Activated CD4-positive, alpha-beta T cell treated with anti-CD3 and anti-CD28 coated beads for 4 hours (primary cell): Measurements from ENCODE around the gene PLVAP.
A peak's percentile ranks its signal among the peaks of the same experiment; 100 is the strongest.

Experiments
- DNase-seq, 2 donors: peaks; one replicate each; pipeline ENCODE4 v3.0.0-alpha.2; 2020

The PLVAP gene

DNA sequence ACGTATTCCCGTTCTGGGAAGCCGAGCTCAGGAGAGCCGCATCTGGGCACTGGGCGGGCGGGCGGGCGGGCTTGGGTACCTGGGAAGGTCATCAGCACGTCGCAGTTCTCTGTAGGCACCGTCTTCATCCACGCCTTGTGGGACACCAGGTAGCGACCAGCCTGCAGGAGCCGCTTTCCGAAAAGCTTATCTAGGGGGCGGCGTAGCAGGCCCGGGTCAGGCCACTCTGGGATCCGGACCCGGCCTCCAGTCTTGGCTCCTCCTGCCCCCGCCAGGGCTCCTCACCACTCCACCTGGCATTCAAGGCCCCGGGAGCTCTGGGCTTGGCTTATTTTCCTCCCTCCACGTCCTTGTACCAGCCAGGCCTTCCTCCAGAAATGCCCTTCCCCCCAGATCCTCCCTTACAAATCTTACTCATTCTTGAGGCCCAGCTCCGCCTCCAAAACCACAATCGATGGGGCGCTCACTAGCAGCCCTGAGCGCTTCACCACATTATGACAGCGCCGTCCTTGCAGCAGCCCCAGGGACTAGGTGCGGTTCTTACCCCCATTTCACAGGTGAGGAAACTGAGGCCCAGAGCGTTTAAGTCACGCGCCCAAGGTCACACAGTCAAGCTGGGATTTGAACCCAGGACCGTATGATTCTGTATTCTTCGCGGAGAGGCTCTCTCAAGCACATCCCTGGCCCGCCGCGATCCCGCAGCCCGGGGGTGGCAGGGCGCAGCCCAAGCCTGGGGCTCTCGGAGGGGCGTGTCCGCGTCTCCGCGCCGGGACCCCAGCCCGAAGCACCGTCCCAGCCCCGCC lies 43.3 kb downstream of the PLVAP start:
- peak; percentile 75 to 78 for DNase-seq

DNA sequence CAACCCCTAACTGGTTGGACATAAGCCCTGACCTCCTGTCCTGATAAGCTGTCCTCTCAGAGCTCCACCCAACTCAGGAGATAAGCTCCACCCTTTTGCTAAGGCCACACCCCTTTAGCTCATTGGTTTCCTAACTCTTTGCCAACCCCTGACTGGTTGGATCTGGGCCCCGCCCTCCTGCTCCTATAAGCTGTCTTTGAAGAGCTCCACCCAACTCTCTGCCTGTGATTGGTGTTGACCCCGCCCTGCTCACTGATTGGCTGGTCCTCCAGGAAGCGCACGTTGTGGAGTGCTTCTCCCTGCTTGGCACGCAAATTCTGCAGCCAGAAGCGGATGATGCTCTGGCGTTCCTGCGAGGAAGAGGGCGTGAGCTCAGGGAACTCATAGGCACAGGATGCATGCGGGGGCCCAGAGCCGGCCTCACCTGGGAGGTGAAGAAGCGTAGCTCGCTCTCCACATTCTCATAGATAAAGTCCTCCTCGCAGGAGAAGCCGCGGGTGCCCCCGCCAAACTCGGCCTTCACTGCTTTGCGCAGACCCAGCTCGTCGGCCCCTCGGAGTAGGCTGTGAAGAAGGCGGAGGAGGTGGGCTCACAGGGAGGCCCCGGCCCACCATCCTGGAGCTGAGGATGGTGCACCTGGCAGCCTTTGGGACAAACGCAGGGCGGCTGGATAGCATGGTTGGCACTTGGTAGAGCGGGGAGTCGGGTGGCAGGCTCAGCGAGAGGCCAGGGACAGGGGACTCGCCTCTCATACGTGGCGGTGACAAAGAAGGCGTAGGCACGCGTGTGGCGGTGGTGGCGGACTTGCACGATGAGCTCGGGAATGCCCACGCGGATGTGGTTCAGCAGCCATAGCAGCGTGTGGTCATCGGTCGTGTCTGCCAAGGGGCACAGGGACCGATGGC lies 44.2 kb downstream of the PLVAP start:
- no peak for DNase-seq

DNA sequence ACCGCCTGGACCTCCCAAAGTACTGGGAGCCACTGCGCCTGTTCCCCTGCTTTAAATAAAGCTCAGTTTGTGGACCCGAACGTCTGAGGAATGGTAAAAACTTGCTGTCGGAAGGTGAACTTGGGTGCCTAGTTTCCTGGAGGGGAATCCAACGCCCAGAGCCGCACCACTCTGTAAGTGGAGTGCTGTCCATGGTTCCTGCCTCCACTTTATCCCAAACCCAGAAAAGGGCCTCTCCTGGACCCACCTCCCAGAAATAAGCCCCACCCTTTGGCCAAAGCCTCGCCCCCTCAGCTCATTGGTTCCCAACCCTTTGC lies 44.8 kb downstream of the PLVAP start:
- no peak for DNase-seq

DNA sequence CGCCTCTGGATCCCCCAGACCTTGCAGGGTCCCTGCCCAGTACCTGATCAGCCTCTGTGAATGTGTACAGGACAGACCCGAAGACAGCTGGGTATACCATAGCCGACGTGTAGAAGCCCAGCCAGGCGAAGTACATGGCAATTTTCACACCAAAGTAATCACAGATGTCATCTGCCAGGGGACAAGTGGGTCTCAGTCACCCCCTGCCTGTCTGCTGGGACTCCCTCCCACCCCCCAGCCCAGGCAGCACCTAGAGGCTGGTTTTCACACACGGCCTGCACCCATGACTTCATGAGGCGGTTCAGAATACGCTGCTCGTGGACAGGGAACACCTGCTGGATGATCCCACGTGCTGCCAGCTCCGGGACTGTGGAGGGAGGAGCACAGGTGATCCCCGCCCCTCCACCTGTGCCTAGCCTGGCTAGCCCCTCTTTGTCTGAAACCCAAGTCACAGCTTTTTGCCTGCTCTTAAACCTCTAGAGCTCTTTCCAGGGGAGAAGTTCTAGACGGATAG lies 46.0 kb downstream of the PLVAP start:
- no peak for DNase-seq

DNA sequence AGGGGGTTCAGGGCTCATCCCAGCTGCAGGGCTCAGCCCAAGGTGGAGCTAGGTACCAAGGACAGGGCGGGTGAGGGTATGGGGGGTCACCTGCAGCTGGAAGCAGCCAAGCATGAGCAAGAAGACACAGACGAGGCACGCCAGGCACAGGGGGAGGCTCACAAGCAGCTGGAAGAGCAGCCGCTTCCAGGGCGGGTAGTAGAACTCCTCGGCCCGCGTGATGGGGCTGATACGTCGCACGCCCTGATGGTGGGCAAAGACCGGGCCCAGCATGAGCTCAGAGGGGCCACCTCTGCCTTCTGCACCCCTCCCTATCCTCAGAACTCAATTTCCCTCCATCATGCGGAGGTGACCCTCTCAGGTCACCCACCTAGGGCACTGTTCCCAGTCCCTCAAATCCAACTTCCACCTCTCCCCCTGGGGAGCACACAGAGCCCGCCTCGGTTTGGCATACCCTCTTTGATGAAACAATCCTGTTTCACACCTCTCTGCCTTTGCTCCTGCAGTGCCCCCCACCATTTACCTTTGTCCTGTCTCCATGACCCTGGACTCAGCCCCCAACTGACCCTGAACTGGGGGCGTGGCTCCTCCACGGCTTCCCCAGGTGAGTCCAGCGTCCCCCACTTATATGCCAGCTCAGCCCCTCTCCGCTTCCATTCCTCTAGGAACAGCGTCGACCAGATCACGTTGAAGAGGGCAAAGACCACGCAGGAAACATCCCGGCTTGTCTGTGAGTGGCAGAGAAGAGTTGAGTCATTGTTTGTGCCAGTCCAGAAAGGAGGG lies 46.7 kb downstream of the PLVAP start:
- DNase-seq: no peak

DNA sequence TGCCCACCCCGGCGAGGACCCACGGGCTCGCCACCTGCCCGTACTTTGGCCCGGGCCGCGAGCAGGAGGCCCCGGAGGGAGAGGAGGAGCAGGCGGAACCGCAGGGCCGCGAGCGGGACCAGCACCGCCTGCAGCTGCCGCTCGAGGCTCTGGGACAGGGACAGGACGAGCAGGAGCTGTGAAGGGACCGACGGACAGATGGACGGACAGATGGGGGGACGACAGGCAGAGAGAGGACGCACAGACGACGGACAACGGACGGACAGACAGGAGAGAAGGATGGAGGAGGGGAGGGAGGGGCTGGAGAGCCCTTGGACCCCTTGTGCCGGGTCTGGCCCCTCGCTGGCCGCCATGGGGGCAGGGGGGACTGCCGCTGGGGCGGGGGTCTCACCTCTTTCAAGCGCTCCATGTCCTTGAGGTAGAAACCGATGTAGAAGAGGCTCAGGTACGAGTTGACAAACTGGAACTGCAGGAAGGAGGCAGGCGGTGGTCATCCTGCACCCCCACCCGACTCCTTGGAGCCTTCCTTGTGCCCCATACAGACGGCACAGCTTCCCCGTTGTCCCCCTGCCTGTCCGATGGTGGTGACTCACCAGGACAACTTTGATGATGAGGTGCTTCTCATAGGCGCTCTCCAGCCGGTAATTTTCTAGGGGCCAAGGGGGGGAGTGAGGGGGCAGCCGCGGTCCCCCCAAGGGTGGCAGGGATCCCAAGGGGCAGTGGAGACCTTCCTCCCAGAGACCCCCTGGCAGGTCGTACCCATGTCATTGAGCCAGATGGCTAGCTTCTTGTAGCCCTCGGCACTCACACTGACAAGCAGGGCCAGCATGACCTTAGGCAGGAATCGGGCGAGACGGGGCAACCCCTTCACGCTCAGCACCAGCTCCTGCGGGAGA lies 47.5 kb downstream of the PLVAP start:
- no peak for DNase-seq

DNA sequence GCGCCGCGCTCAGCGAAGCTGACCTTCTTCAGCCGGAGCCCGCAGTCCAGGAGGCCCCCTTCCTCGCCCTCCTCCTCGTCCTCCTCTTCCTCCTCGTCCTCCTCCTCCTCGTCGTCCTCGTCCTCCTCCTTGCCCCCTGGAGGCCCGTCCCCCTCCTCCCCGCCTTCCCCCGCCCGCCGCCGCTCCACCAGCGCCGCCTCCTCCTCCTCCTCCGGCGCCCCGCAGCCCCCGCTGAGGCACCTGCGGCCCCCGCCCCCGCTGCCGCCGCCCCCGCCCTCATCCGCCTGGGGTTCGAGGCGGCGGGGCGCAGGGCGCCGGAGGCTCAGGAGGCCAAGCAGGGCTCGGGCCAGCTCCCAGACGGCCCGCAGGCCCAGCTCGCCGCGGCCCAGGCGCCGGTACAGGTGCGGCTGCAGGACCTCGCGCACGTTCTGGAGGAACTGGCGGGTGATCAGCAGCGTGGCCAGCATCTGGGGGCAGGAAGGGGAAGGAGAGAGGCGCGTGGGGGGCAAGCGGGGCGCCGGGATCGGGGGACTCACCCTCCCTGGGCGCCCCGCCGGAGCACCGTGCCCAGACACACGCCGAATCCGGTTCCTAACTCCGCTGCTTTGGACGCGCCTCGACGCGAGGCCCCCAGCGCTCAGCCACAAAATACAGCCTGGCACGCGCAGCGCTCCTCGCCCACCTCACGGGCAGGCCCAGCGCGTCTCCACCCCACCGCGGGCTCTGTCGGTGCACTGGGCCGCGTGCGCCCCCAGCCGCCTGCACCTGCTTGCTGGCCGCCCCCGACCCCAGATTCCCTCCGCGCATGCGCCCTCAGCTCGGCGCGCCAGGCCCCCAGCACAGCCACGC lies 48.4 kb downstream of the PLVAP start:
- peak; percentile 63 to 67 for DNase-seq

DNA sequence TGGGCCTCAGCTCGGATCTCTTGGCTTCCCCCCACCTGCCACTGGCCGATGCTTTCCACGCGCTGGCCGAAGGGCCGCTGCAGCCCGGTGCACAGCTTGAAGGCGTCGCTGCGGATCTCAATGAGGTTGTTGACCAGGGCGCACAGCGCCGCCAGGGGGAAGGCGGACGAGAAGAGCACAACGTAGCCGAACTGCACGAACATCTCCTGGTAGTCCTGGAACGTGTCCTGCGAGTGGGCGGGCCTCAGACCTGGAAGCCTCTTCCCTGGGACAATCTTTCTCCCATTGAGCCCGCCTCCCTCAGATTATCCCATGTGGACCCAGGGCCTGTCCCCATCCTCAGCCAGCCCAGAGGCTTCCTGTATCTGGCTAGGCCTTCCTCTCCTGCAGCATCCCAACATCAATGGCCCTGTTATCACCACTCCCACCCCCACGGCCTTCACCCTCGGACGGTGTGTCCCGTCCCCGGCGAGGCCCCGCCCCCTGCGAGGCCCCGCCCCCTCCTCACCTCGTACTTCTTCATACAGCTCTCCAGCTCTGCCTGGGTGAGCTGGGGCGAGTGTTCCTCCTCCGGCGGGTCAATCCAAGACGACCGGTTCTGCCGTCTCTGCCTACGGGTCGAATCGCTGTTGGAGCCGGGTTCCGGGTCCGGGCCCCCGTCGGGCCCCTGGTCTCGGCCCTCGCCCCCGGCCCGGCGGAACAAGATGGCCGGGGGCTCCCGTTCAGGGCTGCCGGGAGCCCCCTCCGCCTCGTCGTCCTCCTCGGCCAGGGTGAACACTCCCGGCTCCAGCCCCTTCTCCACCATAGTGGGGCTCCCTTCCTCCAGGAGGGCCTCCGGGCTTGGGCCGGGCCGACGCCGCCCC lies 49.3 kb downstream of the PLVAP start:
- DNase-seq: peak; percentile 51 to 56

DNA sequence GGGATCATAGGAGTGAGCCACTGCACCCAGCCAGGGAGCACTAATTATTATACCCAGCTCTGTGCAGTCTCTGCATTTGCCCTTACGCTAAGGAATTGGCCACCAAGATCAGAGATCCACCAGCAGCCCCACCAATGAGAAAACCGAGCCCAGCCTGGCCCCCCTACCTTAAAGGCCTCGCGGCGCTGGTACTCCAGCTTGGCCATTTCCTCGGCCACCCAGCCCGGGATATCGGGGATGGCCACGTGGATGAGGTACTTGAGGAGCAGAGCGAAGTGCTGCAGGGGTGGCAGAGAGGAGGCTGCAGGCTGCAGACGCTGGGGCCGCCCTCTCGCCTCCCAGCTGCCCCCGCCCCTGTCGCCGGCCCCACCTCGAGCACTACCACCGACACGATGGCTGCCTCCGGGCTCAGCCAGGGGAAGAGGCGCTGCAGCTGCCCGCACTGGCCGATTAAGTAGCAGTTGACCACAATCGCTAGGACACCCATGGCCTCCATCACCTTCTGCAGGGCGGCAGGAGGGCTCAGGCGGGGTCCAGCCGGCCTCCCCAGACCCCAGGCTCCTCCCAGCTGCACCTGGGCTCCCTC lies 50.0 kb downstream of the PLVAP start:
- DNase-seq: no peak

DNA sequence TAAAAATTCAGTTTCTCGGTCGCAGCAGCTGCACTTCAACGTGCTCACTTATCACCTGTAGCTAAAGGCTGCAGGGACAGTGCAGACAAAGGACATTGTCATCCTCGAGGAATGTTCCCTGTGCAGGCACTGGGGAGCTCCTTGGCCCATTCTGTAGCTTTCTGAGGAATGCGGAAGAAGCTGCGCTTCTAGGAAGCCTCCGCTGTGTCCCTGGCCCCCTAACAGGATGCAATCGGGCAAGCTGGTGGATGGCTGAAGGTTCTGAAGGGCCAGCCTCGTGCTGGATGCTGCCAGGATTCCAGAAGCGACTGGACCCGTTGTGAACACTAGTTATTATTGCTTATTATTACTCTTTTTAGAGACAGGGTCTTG lies 50.6 kb downstream of the PLVAP start:
- no peak for DNase-seq

DNA sequence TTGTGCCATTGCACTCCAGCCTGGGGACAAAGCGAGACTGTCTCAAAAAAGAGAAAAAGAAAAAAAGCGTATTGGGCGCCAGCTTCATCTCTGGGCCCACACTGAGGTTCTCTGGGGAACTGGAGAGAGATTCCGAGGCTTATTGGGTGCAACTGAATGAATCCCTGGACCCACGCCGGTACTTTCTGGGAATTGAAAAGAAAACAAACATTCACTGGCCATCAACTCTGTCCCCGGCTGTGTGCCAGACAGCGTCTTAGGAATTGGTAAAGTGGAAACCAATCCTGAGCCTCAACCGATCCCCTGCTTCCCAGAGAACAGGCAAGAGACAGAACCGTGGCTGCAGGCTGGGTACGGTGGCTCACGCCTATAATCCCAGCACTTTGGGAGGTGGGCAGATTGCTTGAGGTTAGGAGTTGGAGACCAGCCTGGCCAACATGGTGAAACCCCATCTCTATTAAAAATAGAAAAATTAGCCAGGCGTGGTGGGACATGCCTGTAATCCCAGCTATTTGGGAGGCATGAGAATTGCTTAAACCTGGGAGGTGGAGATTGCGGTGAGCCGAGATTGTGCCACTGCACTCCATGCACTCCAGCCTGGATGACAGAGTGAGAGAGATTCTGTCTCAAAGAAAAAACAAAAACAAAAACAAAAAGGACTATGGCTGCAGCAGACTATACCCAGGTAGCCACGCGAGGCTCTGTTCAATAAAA lies 51.1 kb downstream of the PLVAP start:
- DNase-seq: no peak

DNA sequence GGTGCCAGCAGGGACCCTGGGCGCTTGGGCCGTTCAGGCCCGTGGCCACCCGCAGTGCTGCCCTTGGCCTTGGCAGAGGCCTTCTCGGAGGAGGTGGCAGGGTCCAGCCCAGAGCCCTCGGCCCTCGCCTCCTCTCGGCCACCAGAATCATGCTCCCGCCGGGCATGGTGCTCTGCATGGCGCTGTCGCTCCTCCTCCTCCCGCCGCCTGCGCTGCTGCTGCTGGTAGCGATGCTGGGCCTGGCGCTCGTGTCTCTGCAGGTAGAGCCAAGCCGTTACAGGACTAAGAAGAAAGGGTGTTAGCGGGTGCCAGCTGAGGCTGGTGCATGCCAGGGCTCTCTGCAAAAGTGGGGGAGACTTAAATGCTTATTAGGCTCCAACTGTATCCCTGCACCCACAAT lies 52.0 kb downstream of the PLVAP start:
- no peak for DNase-seq

DNA sequence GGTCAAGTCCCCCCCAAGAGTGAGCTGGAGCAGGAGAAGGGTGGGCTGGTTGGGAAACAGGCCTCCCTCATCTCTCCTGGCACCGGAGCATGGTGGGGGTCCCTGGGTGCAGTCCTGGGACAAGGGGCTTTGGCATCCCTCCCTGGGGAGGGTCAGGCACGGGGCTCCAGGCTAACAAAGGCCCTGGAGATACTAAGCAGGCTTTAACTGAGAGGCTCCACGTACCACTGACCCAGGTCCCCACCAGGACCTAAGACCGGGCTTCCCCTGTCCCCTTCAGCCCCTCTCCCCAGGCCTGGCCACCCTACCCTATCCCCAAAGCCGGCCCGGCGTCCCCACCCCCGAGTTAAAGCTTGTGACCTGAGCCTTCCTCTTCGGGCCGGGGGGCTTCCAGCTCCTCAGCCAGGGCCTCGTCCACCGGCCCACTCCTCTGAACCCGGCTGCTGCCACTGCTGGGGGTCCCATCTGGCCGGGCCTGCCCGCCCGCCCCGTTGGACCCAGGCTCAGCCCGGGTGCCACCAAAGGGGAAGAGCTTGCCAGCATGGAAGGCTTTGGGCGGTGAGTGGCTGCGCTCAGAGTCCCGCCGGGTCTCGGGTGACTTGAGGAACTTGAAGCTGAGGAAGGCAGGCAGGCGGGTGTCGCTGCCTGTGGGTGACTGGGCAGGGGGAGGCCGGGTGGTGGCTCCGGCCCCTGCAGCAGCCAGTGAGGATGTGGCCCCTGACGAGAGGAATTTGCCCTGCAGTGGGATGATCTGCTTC lies 52.6 kb downstream of the PLVAP start:
- DNase-seq: no peak

DNA sequence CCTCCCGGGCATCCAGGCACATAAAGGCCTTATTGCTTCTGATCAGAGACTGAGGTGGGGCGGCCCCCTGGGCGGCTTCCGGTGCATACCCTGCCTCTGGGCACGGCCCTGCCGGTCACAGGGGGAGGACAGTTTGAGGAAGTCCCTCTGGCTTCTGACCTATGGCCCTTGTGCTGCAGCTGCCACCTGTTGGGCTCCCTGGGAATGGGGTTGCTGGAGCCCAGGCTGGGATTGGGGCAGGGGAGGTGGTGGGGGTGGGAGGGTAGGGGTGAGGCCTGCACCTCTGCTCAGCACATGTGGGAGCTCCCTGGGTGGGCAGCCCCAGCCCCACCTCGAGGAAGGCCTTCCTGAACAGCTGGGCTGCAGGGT lies 53.2 kb downstream of the PLVAP start:
- DNase-seq: no peak

DNA sequence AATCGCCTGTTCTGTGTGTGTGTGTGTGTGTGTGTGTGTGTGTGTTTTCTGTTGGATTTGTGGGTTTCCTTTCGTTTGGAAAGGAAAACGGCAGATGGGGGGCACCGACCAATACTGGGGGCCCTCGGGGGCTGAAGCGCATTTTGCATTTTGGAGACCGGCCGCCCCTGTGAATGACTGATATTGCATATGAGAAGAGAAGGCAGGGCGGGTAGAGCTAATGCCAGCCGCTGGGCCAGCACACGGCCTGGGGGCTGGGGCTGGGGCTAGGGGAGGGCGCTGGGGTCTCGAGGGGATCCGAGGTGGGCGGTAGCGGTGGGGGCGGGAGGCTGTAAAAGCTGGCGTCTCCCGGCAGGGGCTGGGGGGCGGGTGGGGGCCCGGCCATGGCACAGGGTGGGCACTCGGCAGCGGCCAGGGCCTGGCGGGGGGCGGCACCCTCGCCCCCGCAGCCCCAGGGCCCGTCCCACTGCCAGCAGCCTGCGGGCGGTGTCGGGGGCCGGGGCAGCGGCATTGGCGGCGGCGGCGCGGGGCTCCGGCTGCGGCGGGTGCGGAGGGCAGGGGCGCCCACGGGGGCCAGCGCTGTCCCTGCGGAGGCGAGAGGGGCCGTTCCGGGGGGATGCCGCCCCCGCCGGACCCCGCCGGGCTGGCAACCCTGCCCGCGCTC lies 53.7 kb downstream of the PLVAP start:
- DNase-seq: no peak

DNA sequence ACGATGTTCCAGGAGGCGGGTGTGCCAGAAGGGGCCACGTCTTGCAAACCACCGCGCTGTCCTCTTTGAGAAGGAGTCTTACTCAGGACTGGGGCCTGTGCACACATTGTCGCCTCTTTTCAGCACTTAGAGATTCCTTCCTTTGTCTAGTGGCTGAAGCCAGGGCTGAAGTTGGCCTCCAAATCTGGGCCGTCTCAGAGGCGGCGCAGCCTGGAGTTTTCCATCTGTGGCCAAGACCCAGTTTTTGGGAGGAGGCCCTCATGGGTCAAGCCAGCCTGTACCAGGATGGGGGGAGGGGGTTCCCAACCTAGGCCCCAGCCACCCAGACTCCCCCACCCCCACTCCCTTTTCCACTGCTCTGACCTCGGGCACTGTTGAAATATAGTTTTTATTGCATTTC lies 54.3 kb downstream of the PLVAP start:
- DNase-seq: no peak

DNA sequence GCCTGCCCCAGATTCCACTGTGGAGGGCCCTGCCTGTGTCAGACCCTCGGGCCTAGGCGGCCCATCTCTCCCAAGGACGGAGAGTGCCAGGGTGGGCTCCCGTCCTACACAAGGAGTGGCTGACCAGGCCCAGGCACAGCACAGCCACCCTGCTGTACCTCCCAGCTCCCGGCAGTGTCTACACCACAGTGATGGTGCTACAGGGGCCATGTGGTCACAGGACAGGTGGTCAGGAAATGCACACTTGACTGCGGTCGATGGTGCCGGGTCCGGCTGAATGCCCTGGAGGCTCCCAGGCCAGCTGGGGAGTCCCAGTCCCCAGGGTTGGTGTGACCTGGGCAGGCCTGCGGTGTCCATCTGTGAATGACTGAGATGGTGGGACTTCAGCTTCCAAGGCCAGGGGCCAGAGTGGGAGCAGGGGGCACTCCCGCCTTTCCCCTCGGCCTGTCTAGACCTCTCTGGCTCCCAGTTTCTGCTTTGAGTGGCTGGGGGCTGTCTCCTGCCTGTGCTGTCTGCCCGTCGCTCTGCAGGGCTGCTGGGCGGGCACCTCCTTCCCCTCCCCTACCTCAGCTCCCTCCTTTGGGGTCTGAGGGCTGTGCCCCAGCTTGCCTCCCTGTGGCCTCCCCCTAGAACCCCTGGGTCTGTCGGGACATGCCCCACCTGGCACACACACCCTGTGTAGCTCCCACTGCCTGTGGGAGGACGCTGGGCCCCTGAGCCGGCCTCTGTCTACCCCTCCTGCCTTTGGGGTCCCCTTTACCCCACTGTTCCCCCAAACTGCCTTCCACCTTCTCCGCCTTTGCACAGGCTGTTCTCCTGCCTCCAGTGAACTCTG lies 55.3 kb downstream of the PLVAP start:
- no peak for DNase-seq
